ENCODE measurements around the gene SHMT2.

DNA sequence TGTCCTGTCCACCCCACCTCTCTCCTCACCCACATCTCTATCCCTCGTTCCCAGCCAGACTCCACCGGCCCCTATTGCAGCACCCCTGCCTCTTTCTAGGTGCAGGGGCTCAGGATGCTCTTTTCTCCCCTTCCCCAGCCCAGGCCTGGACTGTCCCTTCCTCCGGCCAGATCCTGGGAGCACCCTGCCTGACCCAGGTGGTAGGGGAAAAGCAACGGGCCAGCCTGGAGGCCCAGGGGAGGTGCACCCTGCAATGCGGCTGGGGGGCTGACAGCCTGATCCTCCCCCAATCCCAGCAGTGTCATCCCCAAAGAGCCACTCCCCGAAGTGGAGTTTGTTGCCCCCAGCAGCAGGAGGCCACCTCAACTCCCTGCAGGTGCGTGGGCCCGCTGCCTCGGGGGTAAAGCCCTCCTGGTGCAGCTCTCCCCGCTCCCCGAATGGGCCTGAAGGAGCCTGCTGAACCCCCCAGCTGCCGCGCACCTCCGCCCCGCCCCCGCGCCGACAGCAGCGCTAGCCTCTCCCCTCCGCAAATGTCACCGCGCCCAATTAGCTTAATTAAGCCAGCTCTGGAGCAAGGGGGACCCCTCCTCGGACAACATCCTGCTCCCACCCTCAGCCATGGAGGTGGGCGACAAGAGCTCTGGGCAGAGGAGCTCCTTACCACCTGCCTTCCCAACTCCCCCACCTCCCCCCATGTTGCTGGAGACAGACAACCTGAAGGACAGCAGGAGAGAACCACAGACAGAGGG is 8.2 kb upstream of the SHMT2 start:
- TF ChIP-seq JUN (CRISPR knock-in tag; IDR thresholded peaks at IDR 0.05) (no peak), NFRKB (IDR thresholded peaks at IDR 0.05) (no peak), POLR2A (IDR thresholded peaks at IDR 0.05; ENCODE audit: insufficient read depth in 1 of 2, low read depth in 2 of 2, low read length in 2 of 2) (no peak), ZBTB7B (CRISPR knock-in tag; IDR thresholded peaks at IDR 0.05) (no peak), ELF1 (CRISPR knock-in tag; IDR thresholded peaks at IDR 0.05) (no peak), NR0B2 (CRISPR knock-in tag; IDR thresholded peaks at IDR 0.05) (no peak), ZKSCAN8 (CRISPR knock-in tag; IDR thresholded peaks at IDR 0.05; ENCODE audit: borderline replicate concordance) (no peak), HNF4G (IDR thresholded peaks at IDR 0.05; ENCODE audit: borderline replicate concordance, low read depth, low read length) (no peak), HNF4G (CRISPR knock-in tag; IDR thresholded peaks at IDR 0.05; ENCODE audit: borderline replicate concordance, low read depth) (no peak)

All from HepG2 (cell line).